ENCODE results near the gene NOP16.

The NOP16 gene

GRCh38 chr5:176371621-176372539, 16.5 kb downstream of the NOP16 start:
- no peak overlapping the region for H3K4me3 ChIP-seq (replicated peaks; ENCODE audit: low read depth, low read length)
- no peak for DNase-seq (ENCODE audit: extremely low read depth, low read depth)
- TF ChIP-seq, protein P1, sequence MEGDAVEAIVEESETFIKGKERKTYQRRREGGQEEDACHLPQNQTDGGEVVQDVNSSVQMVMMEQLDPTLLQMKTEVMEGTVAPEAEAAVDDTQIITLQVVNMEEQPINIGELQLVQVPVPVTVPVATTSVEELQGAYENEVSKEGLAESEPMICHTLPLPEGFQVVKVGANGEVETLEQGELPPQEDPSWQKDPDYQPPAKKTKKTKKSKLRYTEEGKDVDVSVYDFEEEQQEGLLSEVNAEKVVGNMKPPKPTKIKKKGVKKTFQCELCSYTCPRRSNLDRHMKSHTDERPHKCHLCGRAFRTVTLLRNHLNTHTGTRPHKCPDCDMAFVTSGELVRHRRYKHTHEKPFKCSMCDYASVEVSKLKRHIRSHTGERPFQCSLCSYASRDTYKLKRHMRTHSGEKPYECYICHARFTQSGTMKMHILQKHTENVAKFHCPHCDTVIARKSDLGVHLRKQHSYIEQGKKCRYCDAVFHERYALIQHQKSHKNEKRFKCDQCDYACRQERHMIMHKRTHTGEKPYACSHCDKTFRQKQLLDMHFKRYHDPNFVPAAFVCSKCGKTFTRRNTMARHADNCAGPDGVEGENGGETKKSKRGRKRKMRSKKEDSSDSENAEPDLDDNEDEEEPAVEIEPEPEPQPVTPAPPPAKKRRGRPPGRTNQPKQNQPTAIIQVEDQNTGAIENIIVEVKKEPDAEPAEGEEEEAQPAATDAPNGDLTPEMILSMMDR (IDR thresholded peaks at IDR 0.05; ENCODE audit: low read depth, low read length, missing control alignments) = no peak

- no peak overlapping the region for H3K4me3 ChIP-seq (replicated peaks; ENCODE audit: low read depth, low read length)
- DNase-seq (ENCODE audit: extremely low read depth, low read depth) = no peak
- TF ChIP-seq, protein P1 (IDR thresholded peaks at IDR 0.05; ENCODE audit: low read depth, low read length, missing control alignments) = no peak
Measured at GRCh38 chr5:176369934-176370711, 18.3 kb downstream of the NOP16 start.

GRCh38 chr5:176368726-176369125, 19.7 kb downstream of the NOP16 start:
- no peak for DNase-seq (ENCODE audit: extremely low read depth, low read depth)
- TF ChIP-seq, protein P1 (IDR thresholded peaks at IDR 0.05; ENCODE audit: low read depth, low read length, missing control alignments) = no peak
- no peak overlapping the region for H3K4me3 ChIP-seq (replicated peaks; ENCODE audit: low read depth, low read length)

DNA sequence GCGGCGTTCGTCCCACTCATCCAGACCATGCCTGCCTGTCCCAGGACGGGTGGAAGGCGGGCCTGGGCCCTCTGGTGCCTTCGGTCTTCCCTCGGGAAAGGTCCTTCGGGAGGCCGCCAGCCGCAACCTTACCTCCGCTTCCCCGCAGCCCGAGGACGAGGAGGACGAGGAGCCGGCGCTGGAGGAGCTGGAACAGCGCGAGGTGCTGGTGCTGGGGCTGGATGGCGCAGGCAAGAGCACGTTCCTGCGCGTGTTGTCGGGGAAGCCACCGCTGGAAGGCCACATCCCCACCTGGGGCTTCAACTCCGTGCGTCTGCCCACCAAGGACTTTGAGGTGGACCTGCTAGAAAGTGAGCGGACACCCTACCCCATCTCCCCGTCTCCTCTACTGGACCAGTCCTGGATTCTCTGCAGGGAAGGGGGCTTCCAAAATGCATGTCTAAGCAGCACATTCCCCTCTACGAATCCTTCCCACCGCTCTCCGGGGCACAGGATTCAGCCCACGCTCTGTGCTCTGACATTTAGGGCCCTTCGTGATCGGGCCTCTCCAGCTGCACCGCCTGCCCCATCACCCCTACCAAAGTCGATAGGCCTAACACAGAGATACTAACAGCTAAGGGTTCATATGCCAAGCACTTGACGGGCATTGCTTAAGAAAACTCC, 22.0 kb downstream of the NOP16 start:
- no peak for DNase-seq (ENCODE audit: extremely low read depth, low read depth)
- TF ChIP-seq, protein P1 (IDR thresholded peaks at IDR 0.05; ENCODE audit: low read depth, low read length, missing control alignments) = no peak
- peak overlapping the region; percentile 69 for H3K4me3 ChIP-seq (replicated peaks; ENCODE audit: low read depth, low read length)

DNA sequence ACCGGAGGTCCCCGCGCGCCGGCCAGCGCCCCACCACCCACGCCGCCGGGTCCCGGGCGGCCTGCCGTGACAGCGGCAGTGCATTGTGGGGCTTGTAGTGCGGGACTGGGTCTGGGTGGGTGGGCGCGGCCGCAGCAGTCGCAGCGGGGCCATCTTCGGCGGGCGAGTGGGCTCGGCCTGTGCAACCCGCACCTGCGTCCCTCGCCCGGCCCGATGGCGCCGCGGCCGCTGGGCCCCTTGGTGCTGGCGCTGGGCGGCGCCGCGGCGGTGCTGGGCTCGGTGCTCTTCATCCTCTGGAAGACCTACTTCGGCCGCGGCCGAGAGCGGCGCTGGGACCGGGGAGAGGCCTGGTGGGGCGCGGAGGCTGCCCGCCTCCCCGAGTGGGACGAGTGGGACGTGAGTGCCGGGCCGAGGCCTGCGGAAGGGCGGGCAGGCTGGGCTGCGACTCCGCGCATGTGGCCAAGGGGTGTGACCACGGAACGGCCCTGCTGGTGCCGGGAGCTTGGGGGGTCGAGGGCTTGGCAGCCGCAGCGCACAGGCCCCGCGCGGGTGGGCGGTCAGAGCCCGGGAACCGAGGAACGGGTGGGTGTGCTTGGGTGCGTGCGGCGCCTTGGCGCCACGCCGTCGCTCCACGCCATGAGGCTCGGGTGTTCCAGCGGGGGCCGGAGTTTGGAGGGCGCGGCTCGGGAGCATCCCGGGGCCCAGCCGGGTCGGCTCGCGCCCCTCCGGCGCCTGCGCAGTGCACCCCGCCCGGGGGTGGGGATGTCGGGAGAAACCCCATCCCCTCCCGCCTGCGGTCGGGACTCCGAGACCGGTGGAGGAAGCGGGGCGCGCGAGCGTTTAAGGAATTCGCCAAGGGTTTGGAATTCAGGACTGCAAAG, 22.8 kb downstream of the NOP16 start, which contains the start of gene ARL10:
ARL10 (plus strand) TSS at position 137 of the 881 bp plus-strand sequence; CDS start at position 214, 77 bp downstream.
- H3K4me3 ChIP-seq (replicated peaks; ENCODE audit: low read depth, low read length) = peak within 1 kb of the TSS; percentile 69
- TF ChIP-seq, protein P1 (IDR thresholded peaks at IDR 0.05; ENCODE audit: low read depth, low read length, missing control alignments) = no peak
- no peak for DNase-seq (ENCODE audit: extremely low read depth, low read depth)

Measured in HFF-Myc (cell line).